HFF-Myc (cell line): Measurements from ENCODE around the gene TOR4A.

Experiments
- DNase-seq: peaks from one replicate; pipeline ENCODE4 v3.0.0-alpha.2; 2011; ENCODE audit warnings: low read depth; ENCODE audit errors: extremely low read depth
- H3K4me3 ChIP-seq: replicated peaks from 2 replicates; pipeline ENCODE4 v1.5.1; 2011; ENCODE audit warnings: low read depth, mild to moderate bottlenecking, control low read depth, low read length
- TF ChIP-seq, protein P1 (sequence below): IDR thresholded peaks from 2 replicates; pipeline ENCODE4 v1.5.1; 2012; ENCODE audit warnings: mild to moderate bottlenecking, low read depth, low read length, control low read depth; ENCODE audit errors: missing control alignments

Gene TOR4A

DNA sequence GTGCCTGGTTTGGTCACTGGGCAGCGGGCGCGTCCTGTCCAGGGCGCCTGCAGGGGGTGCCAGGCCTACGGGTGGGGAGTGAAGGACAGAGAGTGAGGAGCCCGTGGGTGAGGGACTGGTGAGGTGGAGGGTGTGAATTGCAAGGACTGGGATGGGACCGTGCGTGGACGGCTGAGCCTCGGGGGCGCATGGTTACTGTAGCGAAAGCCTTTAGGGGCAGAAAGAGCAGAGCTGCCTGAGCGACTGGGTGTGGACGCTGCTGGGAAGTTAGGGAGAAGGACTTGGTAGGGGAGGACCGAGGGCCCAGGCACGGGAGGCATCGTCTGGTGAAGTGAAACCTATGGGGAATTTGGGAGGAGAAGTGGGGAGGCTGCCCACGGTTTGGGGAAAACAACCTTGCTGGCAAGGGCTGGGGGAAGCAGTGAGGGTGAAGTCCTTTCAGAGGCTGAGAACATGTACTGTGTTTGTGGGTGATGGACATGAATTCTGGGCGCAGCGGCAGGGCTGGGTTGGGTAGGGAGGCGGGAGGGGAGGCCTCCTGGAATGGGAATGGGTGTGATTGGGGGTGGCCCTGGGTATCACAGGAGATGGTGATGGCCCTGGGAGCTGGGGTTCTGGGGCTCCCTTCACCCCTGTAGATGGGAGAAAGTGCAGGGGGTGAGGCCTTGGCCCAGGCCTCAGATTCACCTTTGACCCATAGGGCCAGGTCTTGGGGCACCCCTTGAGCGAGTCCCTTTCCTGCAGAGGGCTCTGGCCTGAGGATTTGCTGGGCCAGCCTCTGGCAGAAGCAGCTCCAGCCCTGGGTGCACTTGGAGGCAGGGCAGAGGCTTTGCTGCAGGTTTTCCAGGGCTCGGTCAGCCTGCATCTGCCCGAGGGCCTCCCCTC, 1.7 kb upstream of the TOR4A start:
- DNase-seq, result no peak
- TF ChIP-seq, protein P1, sequence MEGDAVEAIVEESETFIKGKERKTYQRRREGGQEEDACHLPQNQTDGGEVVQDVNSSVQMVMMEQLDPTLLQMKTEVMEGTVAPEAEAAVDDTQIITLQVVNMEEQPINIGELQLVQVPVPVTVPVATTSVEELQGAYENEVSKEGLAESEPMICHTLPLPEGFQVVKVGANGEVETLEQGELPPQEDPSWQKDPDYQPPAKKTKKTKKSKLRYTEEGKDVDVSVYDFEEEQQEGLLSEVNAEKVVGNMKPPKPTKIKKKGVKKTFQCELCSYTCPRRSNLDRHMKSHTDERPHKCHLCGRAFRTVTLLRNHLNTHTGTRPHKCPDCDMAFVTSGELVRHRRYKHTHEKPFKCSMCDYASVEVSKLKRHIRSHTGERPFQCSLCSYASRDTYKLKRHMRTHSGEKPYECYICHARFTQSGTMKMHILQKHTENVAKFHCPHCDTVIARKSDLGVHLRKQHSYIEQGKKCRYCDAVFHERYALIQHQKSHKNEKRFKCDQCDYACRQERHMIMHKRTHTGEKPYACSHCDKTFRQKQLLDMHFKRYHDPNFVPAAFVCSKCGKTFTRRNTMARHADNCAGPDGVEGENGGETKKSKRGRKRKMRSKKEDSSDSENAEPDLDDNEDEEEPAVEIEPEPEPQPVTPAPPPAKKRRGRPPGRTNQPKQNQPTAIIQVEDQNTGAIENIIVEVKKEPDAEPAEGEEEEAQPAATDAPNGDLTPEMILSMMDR, result no peak
- no peak overlapping the region for H3K4me3 ChIP-seq

DNA sequence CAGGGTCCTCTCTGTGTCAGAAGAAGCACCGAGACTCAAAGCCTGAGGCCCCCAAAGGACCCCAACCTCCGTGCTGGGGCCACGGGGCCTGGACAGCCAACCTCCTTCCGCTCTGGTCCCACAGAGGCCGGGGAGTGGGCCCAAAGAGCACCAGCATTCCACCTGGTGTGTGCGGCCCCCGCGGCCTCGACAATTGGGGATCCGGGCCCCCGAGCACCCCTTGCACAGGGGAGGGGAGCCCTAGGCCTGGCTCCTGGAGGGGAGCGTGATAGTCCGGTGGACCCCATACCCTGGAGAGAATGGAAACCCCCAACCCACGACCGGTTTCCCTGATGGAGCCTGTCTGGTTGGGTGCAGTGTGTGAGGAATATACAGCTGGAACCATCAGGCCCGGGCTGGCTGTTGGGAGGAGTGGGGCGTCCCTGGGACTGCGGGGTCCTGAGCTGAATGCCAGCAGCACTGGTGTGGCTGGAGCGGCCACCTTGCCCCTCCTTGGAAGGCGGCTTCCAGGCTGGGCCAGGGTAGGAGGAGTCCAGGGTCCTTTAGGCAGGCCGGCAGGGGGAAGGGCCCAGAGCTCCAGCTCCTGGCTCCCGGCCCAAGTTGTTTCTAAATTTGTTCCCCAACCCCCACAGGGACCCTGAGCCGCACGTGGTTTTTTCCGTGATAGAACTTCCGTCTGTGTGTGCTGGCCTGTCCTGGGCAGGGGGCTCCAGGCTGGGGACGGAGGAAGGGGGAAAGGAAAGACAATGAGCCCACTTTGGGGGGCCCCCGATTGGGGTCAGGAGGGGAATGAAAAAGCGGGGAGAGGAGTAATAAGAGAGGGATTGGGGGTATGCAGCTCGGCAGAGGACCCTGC, 825 bp upstream of the TOR4A start:
- TF ChIP-seq, protein P1, result no peak
- DNase-seq, result peak; percentile 59
- H3K4me3 ChIP-seq, result peak overlapping the region; percentile 65

DNA sequence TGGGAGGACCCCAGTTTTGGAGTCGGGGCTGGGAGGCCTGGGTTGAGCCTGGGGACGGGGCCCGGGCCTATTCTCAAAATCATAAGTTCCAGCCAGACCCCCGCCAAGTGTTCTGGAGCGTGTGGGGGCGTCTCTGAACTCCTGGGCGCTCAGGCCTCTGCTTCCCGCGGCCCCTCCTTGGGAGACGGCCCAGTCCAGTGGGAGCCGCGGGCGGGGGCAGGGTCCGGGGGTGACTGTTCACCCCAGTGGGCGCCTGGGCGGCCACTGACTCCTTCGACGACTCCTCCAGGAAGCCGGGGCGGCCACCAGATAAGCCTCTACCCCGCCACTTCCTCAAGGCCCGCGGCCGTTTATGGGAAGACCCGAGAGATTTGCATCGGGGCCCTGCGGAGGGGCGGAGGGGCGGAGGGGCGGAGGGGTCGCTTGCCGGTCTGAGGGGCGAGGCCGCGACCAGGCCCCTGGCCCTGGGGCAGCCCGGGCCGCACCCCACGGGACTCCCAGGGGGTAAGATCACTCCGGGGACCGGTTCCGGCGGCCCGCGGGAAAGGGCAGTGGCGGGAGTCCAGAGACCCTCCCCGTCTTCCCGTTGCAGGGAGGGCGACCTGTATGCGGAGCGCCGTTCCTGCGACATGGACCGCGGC, 655 bp downstream of the TOR4A start:
- H3K4me3 ChIP-seq, result peak overlapping the region; percentile 65
- no peak for DNase-seq

DNA sequence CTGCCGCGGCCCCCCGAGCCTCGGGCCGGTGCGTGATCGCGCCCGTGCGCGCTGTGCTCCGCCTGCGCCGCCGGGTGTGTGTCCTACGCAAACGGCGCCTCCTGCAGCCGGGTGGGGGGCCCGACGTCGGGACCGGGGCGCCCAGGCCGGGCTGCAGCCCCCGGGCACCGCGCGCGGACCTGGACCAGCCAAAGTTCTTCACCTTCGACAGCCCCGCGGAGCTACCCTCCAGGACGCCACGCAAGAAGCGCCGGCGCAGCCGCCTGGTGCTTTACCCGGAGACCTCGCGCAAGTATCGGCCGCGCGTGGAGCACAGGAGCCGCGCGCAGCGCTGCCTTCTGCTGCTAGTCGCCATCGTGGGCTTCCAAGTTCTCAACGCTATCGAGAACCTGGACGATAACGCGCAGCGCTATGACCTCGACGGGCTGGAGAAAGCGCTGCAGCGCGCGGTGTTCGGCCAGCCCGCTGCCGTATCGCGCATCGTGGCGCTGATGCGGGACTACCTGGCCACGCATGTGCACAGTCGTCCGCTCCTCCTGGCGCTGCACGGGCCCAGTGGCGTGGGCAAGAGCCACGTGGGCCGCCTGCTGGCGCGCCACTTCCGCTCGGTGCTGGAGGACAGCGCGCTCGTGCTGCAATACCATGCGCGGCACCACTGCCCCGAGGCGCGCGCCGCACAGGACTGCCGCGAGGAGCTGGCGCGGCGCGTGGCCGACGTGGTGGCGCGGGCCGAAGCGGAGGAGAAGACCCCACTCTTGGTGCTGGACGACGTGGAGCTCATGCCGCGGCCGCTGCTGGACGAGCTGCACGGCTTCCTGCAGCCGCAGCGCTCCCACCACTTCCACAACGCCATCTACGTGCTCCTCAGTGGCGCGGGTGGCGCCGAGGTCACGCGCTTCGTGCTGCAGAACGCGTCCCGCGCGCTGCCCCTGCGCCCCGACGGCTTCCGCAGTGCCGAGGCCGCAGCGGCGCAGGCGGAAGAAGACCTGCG, 1.5 kb downstream of the TOR4A start:
- peak overlapping the region; percentile 65 for H3K4me3 ChIP-seq
- no peak for DNase-seq
- TF ChIP-seq, protein P1, result no peak

More for the DNA sequence above, 655 bp downstream of the TOR4A start:
- TF ChIP-seq, protein P1, result no peak

DNA sequence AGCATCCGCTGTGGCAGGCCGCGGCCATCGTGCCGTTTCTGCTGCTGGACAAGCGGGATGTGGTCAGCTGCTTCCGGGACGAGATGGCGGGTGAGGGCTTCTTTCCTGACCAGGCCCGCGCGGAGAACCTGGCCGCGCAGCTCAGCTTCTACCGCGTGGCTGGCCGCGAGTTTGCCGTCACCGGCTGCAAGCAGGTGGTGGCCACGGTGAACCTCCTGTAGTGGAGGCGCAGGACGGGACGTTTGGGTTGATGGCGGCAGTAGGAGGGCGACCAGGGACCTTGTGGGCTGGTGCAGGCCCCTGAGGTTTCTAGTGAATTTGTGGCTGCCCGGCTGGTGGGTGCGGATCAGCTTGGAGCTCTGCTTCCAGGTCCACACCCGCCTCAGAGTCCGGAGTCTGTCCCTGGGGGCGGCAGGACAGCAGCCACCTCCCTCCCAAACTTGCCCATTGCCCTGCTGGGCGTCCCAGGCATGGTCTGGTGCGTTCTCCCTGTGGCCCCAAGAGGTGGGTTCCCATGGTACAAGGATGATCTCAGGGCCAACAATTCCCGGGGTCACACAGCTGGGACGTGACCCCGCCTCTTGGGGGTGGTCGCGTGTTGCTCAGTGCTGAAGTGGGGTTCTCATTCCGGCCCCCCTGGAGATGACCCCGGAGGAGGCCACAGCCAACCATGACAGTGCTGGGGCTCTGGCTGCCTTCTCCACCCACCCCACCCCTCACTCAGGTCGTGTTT, 2.4 kb downstream of the TOR4A start:
- TF ChIP-seq, protein P1, result no peak
- DNase-seq, result no peak
- H3K4me3 ChIP-seq, result no peak overlapping the region; the same call in 1 of the 2 replicates
